ENCODE measurements around the gene ICAM4. TPM values are rescaled to one million over a fixed set of nuclear protein-coding genes. Genes with fewer than 3 reads are reported as not detected.

ICAM4 gene
- total and polyA plus RNA-seq, 2 of the 13 experiments (the other 11 are each of a cell fraction or from before 2014, with no cell fraction given): 2.9 to 4.0 TPM

DNA sequence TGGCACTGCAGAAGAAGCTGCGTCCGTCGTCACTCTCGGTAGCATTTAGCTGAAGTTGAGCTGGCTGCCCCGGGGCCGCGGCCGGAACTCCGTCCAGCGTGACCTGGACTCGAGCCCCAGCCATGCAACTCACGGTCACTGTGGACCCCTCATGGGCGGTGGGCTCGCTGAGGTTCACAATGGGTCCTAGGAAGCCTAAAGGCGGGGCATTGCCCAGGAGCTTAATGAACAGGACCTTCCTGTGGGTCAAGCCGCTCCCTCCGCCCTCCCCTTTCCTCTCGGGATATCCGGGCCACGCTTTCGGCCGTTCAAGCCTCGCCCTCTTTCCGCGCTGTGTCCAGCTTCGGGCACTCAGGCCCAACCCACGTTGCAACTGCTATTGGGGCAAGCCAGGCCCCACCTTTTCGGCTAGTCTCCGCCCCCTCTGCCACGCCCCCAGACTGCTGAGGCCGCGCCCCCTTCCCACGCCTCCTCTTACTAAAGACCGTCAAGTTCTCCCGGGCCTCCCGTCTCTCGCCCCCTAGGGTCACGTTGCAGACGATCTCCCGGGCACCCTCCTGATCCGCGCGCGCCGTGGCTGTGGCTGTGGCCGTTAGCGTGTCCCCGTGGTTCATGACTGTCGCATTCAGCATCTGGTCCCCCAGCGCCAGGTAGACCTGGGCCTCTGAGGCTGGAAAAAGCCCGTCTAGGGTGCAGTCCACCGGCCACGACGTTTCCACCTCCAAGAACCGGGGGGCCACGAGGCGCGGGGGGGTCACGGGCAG, 48.0 kb downstream of the ICAM4 start (continued):
- TF ChIP-seq, protein P1, sequence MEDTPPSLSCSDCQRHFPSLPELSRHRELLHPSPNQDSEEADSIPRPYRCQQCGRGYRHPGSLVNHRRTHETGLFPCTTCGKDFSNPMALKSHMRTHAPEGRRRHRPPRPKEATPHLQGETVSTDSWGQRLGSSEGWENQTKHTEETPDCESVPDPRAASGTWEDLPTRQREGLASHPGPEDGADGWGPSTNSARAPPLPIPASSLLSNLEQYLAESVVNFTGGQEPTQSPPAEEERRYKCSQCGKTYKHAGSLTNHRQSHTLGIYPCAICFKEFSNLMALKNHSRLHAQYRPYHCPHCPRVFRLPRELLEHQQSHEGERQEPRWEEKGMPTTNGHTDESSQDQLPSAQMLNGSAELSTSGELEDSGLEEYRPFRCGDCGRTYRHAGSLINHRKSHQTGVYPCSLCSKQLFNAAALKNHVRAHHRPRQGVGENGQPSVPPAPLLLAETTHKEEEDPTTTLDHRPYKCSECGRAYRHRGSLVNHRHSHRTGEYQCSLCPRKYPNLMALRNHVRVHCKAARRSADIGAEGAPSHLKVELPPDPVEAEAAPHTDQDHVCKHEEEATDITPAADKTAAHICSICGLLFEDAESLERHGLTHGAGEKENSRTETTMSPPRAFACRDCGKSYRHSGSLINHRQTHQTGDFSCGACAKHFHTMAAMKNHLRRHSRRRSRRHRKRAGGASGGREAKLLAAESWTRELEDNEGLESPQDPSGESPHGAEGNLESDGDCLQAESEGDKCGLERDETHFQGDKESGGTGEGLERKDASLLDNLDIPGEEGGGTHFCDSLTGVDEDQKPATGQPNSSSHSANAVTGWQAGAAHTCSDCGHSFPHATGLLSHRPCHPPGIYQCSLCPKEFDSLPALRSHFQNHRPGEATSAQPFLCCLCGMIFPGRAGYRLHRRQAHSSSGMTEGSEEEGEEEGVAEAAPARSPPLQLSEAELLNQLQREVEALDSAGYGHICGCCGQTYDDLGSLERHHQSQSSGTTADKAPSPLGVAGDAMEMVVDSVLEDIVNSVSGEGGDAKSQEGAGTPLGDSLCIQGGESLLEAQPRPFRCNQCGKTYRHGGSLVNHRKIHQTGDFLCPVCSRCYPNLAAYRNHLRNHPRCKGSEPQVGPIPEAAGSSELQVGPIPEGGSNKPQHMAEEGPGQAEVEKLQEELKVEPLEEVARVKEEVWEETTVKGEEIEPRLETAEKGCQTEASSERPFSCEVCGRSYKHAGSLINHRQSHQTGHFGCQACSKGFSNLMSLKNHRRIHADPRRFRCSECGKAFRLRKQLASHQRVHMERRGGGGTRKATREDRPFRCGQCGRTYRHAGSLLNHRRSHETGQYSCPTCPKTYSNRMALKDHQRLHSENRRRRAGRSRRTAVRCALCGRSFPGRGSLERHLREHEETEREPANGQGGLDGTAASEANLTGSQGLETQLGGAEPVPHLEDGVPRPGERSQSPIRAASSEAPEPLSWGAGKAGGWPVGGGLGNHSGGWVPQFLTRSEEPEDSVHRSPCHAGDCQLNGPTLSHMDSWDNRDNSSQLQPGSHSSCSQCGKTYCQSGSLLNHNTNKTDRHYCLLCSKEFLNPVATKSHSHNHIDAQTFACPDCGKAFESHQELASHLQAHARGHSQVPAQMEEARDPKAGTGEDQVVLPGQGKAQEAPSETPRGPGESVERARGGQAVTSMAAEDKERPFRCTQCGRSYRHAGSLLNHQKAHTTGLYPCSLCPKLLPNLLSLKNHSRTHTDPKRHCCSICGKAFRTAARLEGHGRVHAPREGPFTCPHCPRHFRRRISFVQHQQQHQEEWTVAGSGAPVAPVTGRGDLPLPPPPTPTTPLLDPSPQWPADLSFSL (CRISPR knock-in tag; IDR thresholded peaks at IDR 0.05): no peak
- TF ChIP-seq FUBP1 (CRISPR knock-in tag; IDR thresholded peaks at IDR 0.05; ENCODE audit: borderline replicate concordance) (no peak), MAZ (IDR thresholded peaks at IDR 0.05; ENCODE audit: borderline replicate concordance, low read depth, low read length) (peak; percentile 58), MAZ (CRISPR knock-in tag; IDR thresholded peaks at IDR 0.05; ENCODE audit: low read depth) (peak; percentile 78), ZNF431 (CRISPR knock-in tag; IDR thresholded peaks at IDR 0.05; ENCODE audit: borderline replicate concordance, low read depth) (no peak), RBAK (CRISPR knock-in tag; IDR thresholded peaks at IDR 0.05) (no peak), HNRNPL (IDR thresholded peaks at IDR 0.05; ENCODE audit: low read depth, low read length) (no peak), PRPF4 (IDR thresholded peaks at IDR 0.05; ENCODE audit: low read depth, low read length, poor library complexity, severe bottlenecking) (no peak), HNRNPLL (IDR thresholded peaks at IDR 0.05; ENCODE audit: low read depth, low read length, poor library complexity, severe bottlenecking) (peak; percentile 69), ZSCAN31 (CRISPR knock-in tag; IDR thresholded peaks at IDR 0.05; ENCODE audit: low read depth) (peak; percentile 88), SIN3B (IDR thresholded peaks at IDR 0.05; ENCODE audit: low read length) (no peak), ZNF878 (CRISPR knock-in tag; IDR thresholded peaks at IDR 0.05) (no peak), SMARCC2 (IDR thresholded peaks at IDR 0.05) (no peak), RELA (CRISPR knock-in tag; IDR thresholded peaks at IDR 0.05) (no peak), HNF4G (IDR thresholded peaks at IDR 0.05; ENCODE audit: borderline replicate concordance, low read depth, low read length) (no peak), HNF4G (CRISPR knock-in tag; IDR thresholded peaks at IDR 0.05; ENCODE audit: borderline replicate concordance, low read depth) (no peak; the same call in 1 of the 2 replicates), KLF16 (CRISPR knock-in tag; IDR thresholded peaks at IDR 0.05) (no peak)
- TF ChIP-seq, protein P2, sequence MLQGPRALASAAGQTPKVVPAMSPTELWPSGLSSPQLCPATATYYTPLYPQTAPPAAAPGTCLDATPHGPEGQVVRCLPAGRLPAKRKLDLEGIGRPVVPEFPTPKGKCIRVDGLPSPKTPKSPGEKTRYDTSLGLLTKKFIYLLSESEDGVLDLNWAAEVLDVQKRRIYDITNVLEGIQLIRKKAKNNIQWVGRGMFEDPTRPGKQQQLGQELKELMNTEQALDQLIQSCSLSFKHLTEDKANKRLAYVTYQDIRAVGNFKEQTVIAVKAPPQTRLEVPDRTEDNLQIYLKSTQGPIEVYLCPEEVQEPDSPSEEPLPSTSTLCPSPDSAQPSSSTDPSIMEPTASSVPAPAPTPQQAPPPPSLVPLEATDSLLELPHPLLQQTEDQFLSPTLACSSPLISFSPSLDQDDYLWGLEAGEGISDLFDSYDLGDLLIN (CRISPR knock-in tag; IDR thresholded peaks at IDR 0.05; ENCODE audit: borderline replicate concordance): peak; percentile 63; the same call in 1 of the 2 replicates
